ENCODE measurements around the gene PUS10. TPM values are rescaled to one million over a fixed set of nuclear protein-coding genes. Genes with fewer than 3 reads are reported as not detected.

The PUS10 gene, protein sequence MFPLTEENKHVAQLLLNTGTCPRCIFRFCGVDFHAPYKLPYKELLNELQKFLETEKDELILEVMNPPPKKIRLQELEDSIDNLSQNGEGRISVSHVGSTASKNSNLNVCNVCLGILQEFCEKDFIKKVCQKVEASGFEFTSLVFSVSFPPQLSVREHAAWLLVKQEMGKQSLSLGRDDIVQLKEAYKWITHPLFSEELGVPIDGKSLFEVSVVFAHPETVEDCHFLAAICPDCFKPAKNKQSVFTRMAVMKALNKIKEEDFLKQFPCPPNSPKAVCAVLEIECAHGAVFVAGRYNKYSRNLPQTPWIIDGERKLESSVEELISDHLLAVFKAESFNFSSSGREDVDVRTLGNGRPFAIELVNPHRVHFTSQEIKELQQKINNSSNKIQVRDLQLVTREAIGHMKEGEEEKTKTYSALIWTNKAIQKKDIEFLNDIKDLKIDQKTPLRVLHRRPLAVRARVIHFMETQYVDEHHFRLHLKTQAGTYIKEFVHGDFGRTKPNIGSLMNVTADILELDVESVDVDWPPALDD
- total RNA-seq (10 to 100 TPM in 1 of 2 experiments, 1 to 10 TPM in 1; 10.0 to 10.5 TPM), polyA plus RNA-seq (2.8 TPM)

DNA sequence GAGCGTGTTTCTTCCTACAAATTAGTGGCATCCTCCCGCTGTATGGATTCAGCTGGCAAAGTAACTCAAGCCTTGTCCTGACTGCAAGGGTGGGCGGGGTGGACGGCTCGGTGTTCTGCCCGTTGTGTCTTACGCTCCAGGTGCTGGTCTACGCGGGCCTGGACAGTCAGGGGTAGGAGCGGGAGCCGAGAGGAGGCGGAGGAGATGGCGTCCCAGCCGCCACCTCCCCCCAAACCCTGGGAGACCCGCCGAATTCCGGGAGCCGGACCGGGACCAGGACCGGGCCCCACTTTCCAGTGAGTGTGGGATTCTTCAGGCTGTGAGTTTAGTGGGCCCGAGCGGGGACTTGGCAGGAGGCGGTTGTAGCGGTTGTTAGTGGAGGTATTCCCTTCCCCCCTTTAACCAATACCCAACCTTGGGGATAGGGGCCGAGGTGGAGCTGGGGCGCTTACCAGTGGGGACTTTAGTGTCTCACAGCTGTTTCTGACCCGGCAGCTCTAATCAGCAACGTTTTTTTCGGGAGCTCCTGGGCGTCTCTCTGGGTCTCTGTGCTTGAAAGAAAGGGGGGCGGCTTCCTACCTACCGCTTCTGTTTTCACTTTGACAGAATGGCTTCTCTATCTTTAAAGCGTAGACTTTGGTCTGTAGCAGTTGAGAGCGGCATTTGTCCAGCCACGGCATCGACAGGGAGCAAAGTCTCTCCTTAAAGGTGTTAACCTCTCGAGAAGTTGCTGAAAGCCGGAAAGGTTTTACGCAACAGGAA lies at the start of gene PUS10, which contains the start of gene PEX13:
Gene PUS10 (minus strand): TSS at position 700 of the 762 bp plus-strand sequence. CDS start 6,365 bp downstream, outside the sequence.
Gene PEX13 (plus strand): TSS at position 165 of the 762 bp plus-strand sequence. CDS start 40 bp downstream, at position 205.
- H3K27ac ChIP-seq (ENCODE audit: low read depth, low read length): peak within 1 kb of the TSS; percentile 76
- H3K4me1 ChIP-seq (ENCODE audit: insufficient read depth, low read length): peaks cover 15% of the 10 kb centered on the region
- H3K36me3 ChIP-seq (ENCODE audit: insufficient read depth, low read length): no peaks in the 10 kb centered on the region
- Mint-ChIP-seq H3K4me3 (peak within 1 kb of the TSS; percentile 96 to 100 (median 98)), H3K27ac (peak within 1 kb of the TSS; percentile 92 to 99 (median 96)), H3K4me1 (peaks cover 44 to 74% (median 52%) of the 10 kb centered on the region in 3 donors), H3K9me3 (no peaks in the 10 kb centered on the region), H3K36me3 (peaks cover 6 to 38% (median 10%) of the 10 kb centered on the region in 3 donors), H3K27me3 (no peaks in the 10 kb centered on the region)
- CTCF ChIA-PET: interaction anchor here (1.1 to 1.4 kb wide), 2 partner anchors 18 to 310 kb away, joined by 3 to 5 read pairs; no protein-coding TSS in a partner anchor
- H3K27me3 ChIP-seq (ENCODE audit: insufficient read depth, low read length, poor library complexity, severe bottlenecking): no peaks in the 10 kb centered on the region
- H3K9me3 ChIP-seq (ENCODE audit: low read length): no peaks in the 10 kb centered on the region
- H3K4me3 ChIP-seq (ENCODE audit: low read length): peak within 1 kb of the TSS; percentile 86
- POLR2A ChIA-PET: interaction anchor here (1.0 kb wide), 1 partner anchor 159 kb away, joined by 4 read pairs; no protein-coding TSS in a partner anchor
- peak; percentile 43 to 72 (median 63) for DNase-seq

DNA sequence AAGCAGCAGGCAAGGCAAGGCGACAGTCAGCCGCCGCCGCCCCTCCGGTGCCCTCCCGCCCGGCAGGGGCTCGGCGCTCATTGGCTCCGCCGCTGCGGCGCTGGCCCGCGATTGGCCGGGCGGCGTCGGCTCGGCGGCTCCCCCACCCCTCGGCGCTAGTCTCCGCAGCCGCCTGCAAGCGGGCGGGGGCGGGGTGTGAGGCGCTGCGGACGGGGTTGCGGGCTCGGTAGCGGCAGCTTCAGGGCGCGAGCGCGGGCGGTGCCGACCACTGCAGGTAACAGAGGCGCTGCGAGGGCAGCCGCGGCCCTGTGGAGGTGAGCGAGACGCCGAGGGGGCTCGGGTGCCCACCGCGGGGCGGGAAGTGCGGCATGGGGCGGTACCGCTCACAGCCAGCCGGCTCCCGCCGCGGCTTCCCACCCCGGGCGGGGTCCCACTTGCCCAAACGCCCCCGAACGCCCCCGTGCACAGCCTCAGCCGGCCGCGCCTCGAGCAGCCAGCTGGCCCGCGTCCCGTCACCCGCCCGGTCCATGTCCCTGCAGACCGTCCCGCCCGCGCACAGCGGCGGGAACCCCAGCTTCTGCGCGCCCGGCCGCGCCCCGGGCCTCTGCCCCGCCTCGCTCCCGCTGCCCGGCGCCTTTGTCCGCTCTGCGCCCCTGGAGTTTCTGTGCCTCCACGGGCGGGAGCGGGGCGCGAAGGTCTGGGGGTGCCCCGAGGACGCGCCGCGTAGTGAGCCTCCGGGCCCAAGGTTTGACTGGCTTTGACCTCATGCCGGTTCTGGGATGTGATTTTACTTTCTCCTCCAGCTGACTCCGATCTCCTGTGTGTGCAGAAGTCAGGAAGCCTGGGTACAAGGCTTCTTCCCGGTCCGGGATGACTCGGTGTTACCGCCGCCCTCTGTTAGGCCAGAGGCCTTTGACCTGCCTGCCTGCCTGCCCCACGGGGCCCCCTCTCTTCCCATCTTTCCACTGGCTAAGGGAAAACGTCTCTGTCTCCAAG lies 48.0 kb upstream of the PUS10 start, which contains the start of gene SANBR:
Gene SANBR (plus strand): TSS at position 158 of the 996 bp plus-strand sequence. CDS start 4,480 bp downstream, outside the sequence.
- Mint-ChIP-seq H3K27me3 (peaks cover 0 to 1% of the 10 kb centered on the region in 2 donors), H3K4me3 (peak within 1 kb of the TSS; percentile 90 to 97 (median 93)), H3K36me3 (peaks cover 0 to 9% (median 0%) of the 10 kb centered on the region in 3 donors), H3K27ac (peak within 1 kb of the TSS; percentile 76 to 96 (median 92)), H3K9me3 (no peaks in the 10 kb centered on the region), H3K4me1 (peaks cover 7 to 18% (median 12%) of the 10 kb centered on the region in 3 donors)
- Histone ChIP-seq H3K36me3 (ENCODE audit: insufficient read depth, low read length) (no peaks in the 10 kb centered on the region), H3K9me3 (ENCODE audit: low read length) (no peaks in the 10 kb centered on the region), H3K27me3 (ENCODE audit: insufficient read depth, low read length, poor library complexity, severe bottlenecking) (no peaks in the 10 kb centered on the region), H3K27ac (ENCODE audit: low read depth, low read length) (peak within 1 kb of the TSS; percentile 8), H3K4me3 (ENCODE audit: low read length) (peak within 1 kb of the TSS; percentile 67), H3K4me1 (ENCODE audit: insufficient read depth, low read length) (peaks cover 4% of the 10 kb centered on the region)
- POLR2A ChIA-PET: interaction anchor here (0.6 to 1.3 kb wide), 2 partner anchors 14 to 112 kb away, joined by 3 read pairs; no protein-coding TSS in a partner anchor
- CTCF ChIA-PET: no interaction called here
- peak; percentile 84 to 88 (median 84) for DNase-seq

DNA sequence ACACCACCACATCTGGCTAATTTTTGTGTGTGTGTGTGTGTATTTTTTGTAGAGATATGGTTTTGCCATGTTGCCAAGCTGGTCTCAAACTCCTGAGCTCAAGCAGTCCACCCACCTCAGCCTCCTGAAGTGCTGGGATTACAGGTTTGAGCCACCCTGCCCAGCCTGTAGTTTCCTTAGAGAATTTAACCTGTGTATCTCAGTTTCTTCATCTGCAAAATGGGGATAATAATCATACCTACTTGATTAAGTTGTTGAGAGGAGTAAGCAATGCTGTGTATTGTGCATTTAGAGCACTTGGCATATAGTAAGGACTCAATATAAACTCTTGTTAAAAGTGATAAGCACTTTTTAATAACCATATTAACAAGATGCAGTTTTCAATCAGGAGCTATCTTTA lies 41.3 kb upstream of the PUS10 start:
- no peaks in the 10 kb centered on the region for H3K36me3 ChIP-seq (ENCODE audit: insufficient read depth, low read length)
- no peak overlapping the region for H3K27ac ChIP-seq (ENCODE audit: low read depth, low read length)
- H3K27ac Mint-ChIP-seq: no peak overlapping the region
- H3K4me1 ChIP-seq (ENCODE audit: insufficient read depth, low read length): no peaks in the 10 kb centered on the region
- peaks cover 2 to 17% (median 6%) of the 10 kb centered on the region in 3 donors for H3K36me3 Mint-ChIP-seq
- no peak overlapping the region for H3K4me3 ChIP-seq (ENCODE audit: low read length)
- H3K4me1 Mint-ChIP-seq: peaks cover 0 to 7% (median 5%) of the 10 kb centered on the region in 3 donors
- H3K9me3 Mint-ChIP-seq: no peaks in the 10 kb centered on the region
- no peaks in the 10 kb centered on the region for H3K27me3 ChIP-seq (ENCODE audit: insufficient read depth, low read length, poor library complexity, severe bottlenecking)
- DNase-seq: no peak
- no peak overlapping the region for H3K4me3 Mint-ChIP-seq
- CTCF ChIA-PET: no interaction called here
- POLR2A ChIA-PET: no interaction called here
- H3K9me3 ChIP-seq (ENCODE audit: low read length): no peaks in the 10 kb centered on the region
- H3K27me3 Mint-ChIP-seq: no peaks in the 10 kb centered on the region

DNA sequence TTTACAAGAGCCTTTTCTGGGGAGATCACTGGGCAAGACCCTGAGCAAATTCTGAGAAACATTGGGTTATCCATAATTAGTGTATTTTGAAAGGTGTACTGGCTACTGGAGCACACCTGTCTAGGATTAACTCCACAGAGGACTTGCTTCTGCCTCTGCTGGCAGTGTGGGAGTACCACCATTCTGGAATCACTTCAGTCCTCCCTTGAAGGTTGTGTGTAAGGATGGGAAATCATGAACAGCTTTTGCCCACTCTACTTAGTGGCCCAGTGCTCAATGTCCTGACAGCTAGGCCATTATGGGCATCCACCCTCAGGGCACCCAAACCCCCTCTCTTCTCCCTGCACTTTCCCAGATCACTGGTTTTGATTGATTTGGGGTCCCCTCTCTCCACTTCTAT lies 39.5 kb upstream of the PUS10 start:
- Mint-ChIP-seq H3K9me3 (no peaks in the 10 kb centered on the region), H3K36me3 (peaks cover 2 to 23% (median 6%) of the 10 kb centered on the region in 3 donors), H3K4me1 (peaks cover 0 to 7% (median 5%) of the 10 kb centered on the region in 3 donors), H3K4me3 (no peak overlapping the region), H3K27me3 (no peaks in the 10 kb centered on the region), H3K27ac (peak overlapping the region in 2 of 8 donors; percentile 64 to 72)
- no peaks in the 10 kb centered on the region for H3K27me3 ChIP-seq (ENCODE audit: insufficient read depth, low read length, poor library complexity, severe bottlenecking)
- H3K36me3 ChIP-seq (ENCODE audit: insufficient read depth, low read length): no peaks in the 10 kb centered on the region
- H3K4me1 ChIP-seq (ENCODE audit: insufficient read depth, low read length): no peaks in the 10 kb centered on the region
- H3K9me3 ChIP-seq (ENCODE audit: low read length): no peaks in the 10 kb centered on the region
- no peak for DNase-seq
- ChIA-PET POLR2A (no interaction called here), CTCF (no interaction called here)
- H3K4me3 ChIP-seq (ENCODE audit: low read length): no peak overlapping the region
- no peak overlapping the region for H3K27ac ChIP-seq (ENCODE audit: low read depth, low read length)

DNA sequence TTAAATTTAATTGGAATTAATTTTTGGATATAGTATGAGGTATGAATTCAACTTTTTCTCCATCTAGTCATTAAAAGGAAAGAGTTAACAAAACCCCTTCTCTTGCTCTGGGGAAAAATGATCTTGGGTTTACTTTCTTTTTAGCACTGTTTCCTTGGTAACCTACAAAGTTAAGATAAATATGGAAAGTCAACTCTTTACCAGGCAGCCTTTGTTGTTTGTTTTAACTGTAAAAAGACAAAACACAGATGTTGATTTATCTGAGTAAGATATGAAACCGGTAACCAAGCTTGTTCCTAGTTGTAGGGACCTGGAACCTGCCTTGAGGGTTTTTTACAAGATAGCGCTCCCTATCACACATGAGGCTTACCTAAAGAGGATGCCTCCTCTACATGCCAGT lies 37.5 kb upstream of the PUS10 start:
- H3K27ac Mint-ChIP-seq: peak overlapping the region in 1 of 8 donors; percentile 66
- no peak overlapping the region for H3K4me3 ChIP-seq (ENCODE audit: low read length)
- no peaks in the 10 kb centered on the region for H3K4me1 ChIP-seq (ENCODE audit: insufficient read depth, low read length)
- no peaks in the 10 kb centered on the region for H3K36me3 ChIP-seq (ENCODE audit: insufficient read depth, low read length)
- H3K36me3 Mint-ChIP-seq: peaks cover 4 to 29% (median 6%) of the 10 kb centered on the region in 3 donors
- no peak overlapping the region for H3K4me3 Mint-ChIP-seq
- H3K9me3 Mint-ChIP-seq: no peaks in the 10 kb centered on the region
- CTCF ChIA-PET: no interaction called here
- peaks cover 0 to 7% (median 5%) of the 10 kb centered on the region in 3 donors for H3K4me1 Mint-ChIP-seq
- H3K9me3 ChIP-seq (ENCODE audit: low read length): no peaks in the 10 kb centered on the region
- POLR2A ChIA-PET: no interaction called here
- no peaks in the 10 kb centered on the region for H3K27me3 Mint-ChIP-seq
- no peaks in the 10 kb centered on the region for H3K27me3 ChIP-seq (ENCODE audit: insufficient read depth, low read length, poor library complexity, severe bottlenecking)
- H3K27ac ChIP-seq (ENCODE audit: low read depth, low read length): no peak overlapping the region
- no peak for DNase-seq

DNA sequence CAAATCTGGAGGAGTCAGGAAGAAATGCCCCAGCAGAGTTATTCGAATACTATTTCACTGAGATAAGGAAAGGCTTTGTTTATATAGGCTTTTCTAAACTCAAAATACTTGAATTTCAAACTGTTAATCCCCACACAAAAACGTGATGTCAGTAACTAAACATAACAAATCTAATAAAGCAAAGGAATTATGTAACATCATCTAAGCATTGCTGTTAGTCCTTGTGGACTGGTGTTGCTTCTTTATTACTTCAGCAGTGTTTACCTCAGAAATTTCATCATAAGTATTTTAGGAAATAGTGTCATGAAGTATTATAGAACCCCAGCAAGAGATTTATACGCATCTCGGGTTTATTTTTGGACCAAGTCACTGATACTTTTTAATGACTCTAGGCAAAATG lies 27.9 kb upstream of the PUS10 start:
- Mint-ChIP-seq H3K4me3 (no peak overlapping the region), H3K27ac (peak overlapping the region in 2 of 8 donors; percentile 0 to 41), H3K36me3 (peaks cover 7 to 57% (median 8%) of the 10 kb centered on the region in 3 donors), H3K4me1 (peaks cover 27 to 49% (median 37%) of the 10 kb centered on the region in 3 donors), H3K27me3 (no peaks in the 10 kb centered on the region), H3K9me3 (peaks cover 0 to 3% (median 0%) of the 10 kb centered on the region in 5 donors)
- Histone ChIP-seq H3K4me1 (ENCODE audit: insufficient read depth, low read length) (peaks cover 10% of the 10 kb centered on the region), H3K27ac (ENCODE audit: low read depth, low read length) (no peak overlapping the region), H3K36me3 (ENCODE audit: insufficient read depth, low read length) (peaks cover 11% of the 10 kb centered on the region), H3K4me3 (ENCODE audit: low read length) (no peak overlapping the region), H3K9me3 (ENCODE audit: low read length) (no peaks in the 10 kb centered on the region), H3K27me3 (ENCODE audit: insufficient read depth, low read length, poor library complexity, severe bottlenecking) (no peaks in the 10 kb centered on the region)
- ChIA-PET POLR2A (no interaction called here), CTCF (no interaction called here)
- no peak for DNase-seq

DNA sequence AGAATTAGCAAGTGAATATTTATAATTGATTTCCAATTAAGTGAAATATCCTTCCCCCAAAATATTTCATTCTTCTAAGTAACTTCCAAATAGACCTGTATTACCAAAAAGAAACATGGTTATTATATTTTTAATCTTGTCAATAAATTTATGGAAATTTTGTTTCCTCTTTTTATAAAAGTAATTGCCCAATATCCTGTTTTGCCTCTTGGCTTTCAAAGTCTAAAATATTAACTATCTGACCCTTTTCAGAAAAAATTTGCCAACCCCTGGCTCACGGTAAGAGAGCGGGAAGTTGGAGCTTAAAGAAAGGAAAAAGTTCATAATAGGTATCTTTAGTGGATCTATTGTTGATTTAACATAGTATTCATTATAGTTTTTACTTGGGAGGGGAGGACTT lies 27.2 kb upstream of the PUS10 start:
- POLR2A ChIA-PET: no interaction called here
- H3K9me3 Mint-ChIP-seq: peaks cover 0 to 3% (median 0%) of the 10 kb centered on the region in 5 donors
- H3K4me1 Mint-ChIP-seq: peaks cover 32 to 57% (median 43%) of the 10 kb centered on the region in 3 donors
- CTCF ChIA-PET: no interaction called here
- no peak overlapping the region for H3K4me3 Mint-ChIP-seq
- H3K27me3 Mint-ChIP-seq: no peaks in the 10 kb centered on the region
- Histone ChIP-seq H3K9me3 (ENCODE audit: low read length) (no peaks in the 10 kb centered on the region), H3K4me1 (ENCODE audit: insufficient read depth, low read length) (peaks cover 10% of the 10 kb centered on the region), H3K36me3 (ENCODE audit: insufficient read depth, low read length) (peaks cover 11% of the 10 kb centered on the region), H3K27ac (ENCODE audit: low read depth, low read length) (no peak overlapping the region), H3K27me3 (ENCODE audit: insufficient read depth, low read length, poor library complexity, severe bottlenecking) (no peaks in the 10 kb centered on the region), H3K4me3 (ENCODE audit: low read length) (no peak overlapping the region)
- H3K36me3 Mint-ChIP-seq: peaks cover 7 to 53% (median 8%) of the 10 kb centered on the region in 3 donors
- DNase-seq: no peak
- H3K27ac Mint-ChIP-seq: peak overlapping the region in 2 of 8 donors; percentile 42 to 66

Measured in CD8-positive, alpha-beta memory T cell (primary cell).